Measurements from ENCODE around the gene GRIK2.

- TF ChIP-seq, protein P1, sequence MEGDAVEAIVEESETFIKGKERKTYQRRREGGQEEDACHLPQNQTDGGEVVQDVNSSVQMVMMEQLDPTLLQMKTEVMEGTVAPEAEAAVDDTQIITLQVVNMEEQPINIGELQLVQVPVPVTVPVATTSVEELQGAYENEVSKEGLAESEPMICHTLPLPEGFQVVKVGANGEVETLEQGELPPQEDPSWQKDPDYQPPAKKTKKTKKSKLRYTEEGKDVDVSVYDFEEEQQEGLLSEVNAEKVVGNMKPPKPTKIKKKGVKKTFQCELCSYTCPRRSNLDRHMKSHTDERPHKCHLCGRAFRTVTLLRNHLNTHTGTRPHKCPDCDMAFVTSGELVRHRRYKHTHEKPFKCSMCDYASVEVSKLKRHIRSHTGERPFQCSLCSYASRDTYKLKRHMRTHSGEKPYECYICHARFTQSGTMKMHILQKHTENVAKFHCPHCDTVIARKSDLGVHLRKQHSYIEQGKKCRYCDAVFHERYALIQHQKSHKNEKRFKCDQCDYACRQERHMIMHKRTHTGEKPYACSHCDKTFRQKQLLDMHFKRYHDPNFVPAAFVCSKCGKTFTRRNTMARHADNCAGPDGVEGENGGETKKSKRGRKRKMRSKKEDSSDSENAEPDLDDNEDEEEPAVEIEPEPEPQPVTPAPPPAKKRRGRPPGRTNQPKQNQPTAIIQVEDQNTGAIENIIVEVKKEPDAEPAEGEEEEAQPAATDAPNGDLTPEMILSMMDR (IDR thresholded peaks at IDR 0.05), result no peak
- TF ChIP-seq POLR2A (IDR thresholded peaks at IDR 0.05), result no peak
Observed at GRCh38 chr6:101477436-101477835, 83.9 kb downstream of the GRIK2 start.

All from heart left ventricle (tissue), 13 donors.